Colonic mucosa (tissue), 4 donors: ENCODE measurements around the gene ORM2. TPM values are rescaled to one million over a fixed set of nuclear protein-coding genes. Genes with fewer than 3 reads are reported as not detected.

Source experiments
- DNase-seq: peaks from one replicate; pipeline ENCODE4 v3.0.0-alpha.2; 2020
- H3K27ac ChIP-seq: fragments of 200-600 bp; one replicate; pipeline ENCODE4 v1.8.0; 2021
- H3K27me3 ChIP-seq: fragments of 200-600 bp; one replicate; pipeline ENCODE4 v1.8.0; 2021
- H3K36me3 ChIP-seq: fragments of 200-600 bp; one replicate; pipeline ENCODE4 v1.8.0; 2021
- H3K4me1 ChIP-seq: fragments of 200-600 bp; one replicate; pipeline ENCODE4 v1.8.0; 2021; ENCODE audit warnings: mild to moderate bottlenecking
- H3K4me3 ChIP-seq: fragments of 200-600 bp; one replicate; pipeline ENCODE4 v1.8.0; 2021
- H3K9ac ChIP-seq, 2 donors: one replicate each; pipeline ENCODE4 v1.7.0; 2013; ENCODE audit warnings: control low read depth in 2 of 2, low read depth in 2 of 2, low read length in 2 of 2
- H3K9me3 ChIP-seq: fragments of 200-600 bp; one replicate; pipeline ENCODE4 v1.8.0; 2021
- CTCF ChIP-seq: fragments of 200-600 bp; IDR thresholded peaks from one replicate; pipeline ENCODE4 v1.8.0; 2022; ENCODE audit warnings: antibody characterized with exemption, mild to moderate bottlenecking
- intact Hi-C: fragments of 100-400 bp; cut with DNase I; formaldehyde crosslinking; loops from one replicate; pipeline ENCODE4 v1.14.1; 2022
- total RNA-seq, 2 donors: library from RNA; stranded (reverse); fragmentation: NEBNext Ultra II Directional in 1 of 2; extraction: Animal tissue kit (Norgen Biotek cat#: 25700) in 1 of 2; gene quantifications; one replicate each; pipeline ENCODE4 v1.2.1, GENCODE V29; 2021
- donor health status: healthy.
- donor health status: DM: no; HTN: no; CAD: no.
- donor health status: DM: no; HTN: no; CAD: no.

The ORM2 gene
- total RNA-seq, 2 donors from 2014 or later: 2.4 TPM; not detected in 1

- Histone ChIP-seq H3K4me3 (no peak overlapping the region), H3K9ac (no peak overlapping the region), H3K27me3 (no peaks in the 10 kb centered on the region), H3K36me3 (peaks cover 26% of the 10 kb centered on the region), H3K27ac (no peak overlapping the region), H3K4me1 (no peaks in the 10 kb centered on the region), H3K9me3 (no peaks in the 10 kb centered on the region)
- no peak for DNase-seq
- no peak for TF ChIP-seq CTCF
- intact Hi-C loops: no loop called here
These were observed 18.7 kb downstream of the ORM2 start for GRCh38 chr9:114348261-114348905.

- Histone ChIP-seq H3K9ac (no peak overlapping the region), H3K27me3 (no peaks in the 10 kb centered on the region)
These were observed 19.3 kb downstream of the ORM2 start for GRCh38 chr9:114348906-114349482.

GRCh38 chr9:114349713-114350480, 20.2 kb downstream of the ORM2 start:
- Histone ChIP-seq H3K27me3 (no peaks in the 10 kb centered on the region), H3K27ac (no peak overlapping the region), H3K36me3 (peaks cover 24% of the 10 kb centered on the region), H3K9ac (no peak overlapping the region), H3K9me3 (no peaks in the 10 kb centered on the region), H3K4me3 (no peak overlapping the region), H3K4me1 (no peaks in the 10 kb centered on the region)
- intact Hi-C loops: no loop called here
- TF ChIP-seq CTCF: no peak
- DNase-seq: no peak

More at GRCh38 chr9:114348906-114349482, 19.3 kb downstream of the ORM2 start:
- no peak for TF ChIP-seq CTCF
- intact Hi-C loops: no loop called here
- H3K9me3 ChIP-seq: no peaks in the 10 kb centered on the region
- peak; percentile 59 for DNase-seq
- H3K4me3 ChIP-seq: no peak overlapping the region
- H3K36me3 ChIP-seq: peaks cover 24% of the 10 kb centered on the region
- no peak overlapping the region for H3K27ac ChIP-seq
- no peaks in the 10 kb centered on the region for H3K4me1 ChIP-seq

- no peak overlapping the region for H3K27ac ChIP-seq
- no peak overlapping the region for H3K9ac ChIP-seq
- H3K4me1 ChIP-seq: no peaks in the 10 kb centered on the region
- no peaks in the 10 kb centered on the region for H3K9me3 ChIP-seq
- H3K36me3 ChIP-seq: peaks cover 24% of the 10 kb centered on the region
- H3K4me3 ChIP-seq: no peak overlapping the region
- no peaks in the 10 kb centered on the region for H3K27me3 ChIP-seq
- intact Hi-C loops: no loop called here
- no peak for TF ChIP-seq CTCF
- no peak for DNase-seq
These were observed 21.1 kb downstream of the ORM2 start for GRCh38 chr9:114350636-114351401.

- Histone ChIP-seq H3K4me1 (no peaks in the 10 kb centered on the region), H3K4me3 (no peak overlapping the region), H3K36me3 (peaks cover 22% of the 10 kb centered on the region), H3K9ac (no peak overlapping the region), H3K27ac (no peak overlapping the region), H3K27me3 (no peaks in the 10 kb centered on the region), H3K9me3 (no peaks in the 10 kb centered on the region)
- no peak for DNase-seq
- intact Hi-C loops: no loop called here
- no peak for TF ChIP-seq CTCF
These were observed 22.3 kb downstream of the ORM2 start for GRCh38 chr9:114351932-114352331.
